ENCODE results near the gene SOX9. TPM values are rescaled to one million over a fixed set of nuclear protein-coding genes. Genes with fewer than 3 reads are reported as not detected.

SOX9 gene
- total and polyA plus RNA-seq, 3 donors from 2014 or later, result 80.0 to 240 (median 166) TPM

DNA sequence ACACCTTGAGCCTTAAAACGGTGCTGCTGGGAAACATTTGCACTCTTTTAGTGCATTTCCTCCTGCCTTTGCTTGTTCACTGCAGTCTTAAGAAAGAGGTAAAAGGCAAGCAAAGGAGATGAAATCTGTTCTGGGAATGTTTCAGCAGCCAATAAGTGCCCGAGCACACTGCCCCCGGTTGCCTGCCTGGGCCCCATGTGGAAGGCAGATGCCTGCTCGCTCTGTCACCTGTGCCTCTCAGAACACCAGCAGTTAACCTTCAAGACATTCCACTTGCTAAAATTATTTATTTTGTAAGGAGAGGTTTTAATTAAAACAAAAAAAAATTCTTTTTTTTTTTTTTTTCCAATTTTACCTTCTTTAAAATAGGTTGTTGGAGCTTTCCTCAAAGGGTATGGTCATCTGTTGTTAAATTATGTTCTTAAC is 4.4 kb downstream of the SOX9 start:
- H3K36me3 ChIP-seq (ENCODE audit: low read depth, missing control alignments), result no peaks in the 10 kb centered on the region
- H3K27ac ChIP-seq, result peak overlapping the region in 1 of 2 donors; percentile 31
- peak overlapping the region in 1 of 2 donors; percentile 81 for H3K4me3 ChIP-seq
- 59 to 68% methylated on average over 4 of the region's 4 CpGs for WGBS, 2 donors
- DNase-seq, result no peak
- H3K27me3 ChIP-seq, result no peaks in the 10 kb centered on the region
- H3K4me1 ChIP-seq, result no peaks in the 10 kb centered on the region
- intact Hi-C loops (cut with DNase I; ENCODE audit: low total_unique reads), result no loop called here
- no peak for TF ChIP-seq POLR2A (IDR thresholded peaks at IDR 0.05)
- TF ChIP-seq CTCF (IDR thresholded peaks at IDR 0.05), result no peak
- H3K9me3 ChIP-seq, result no peaks in the 10 kb centered on the region

DNA sequence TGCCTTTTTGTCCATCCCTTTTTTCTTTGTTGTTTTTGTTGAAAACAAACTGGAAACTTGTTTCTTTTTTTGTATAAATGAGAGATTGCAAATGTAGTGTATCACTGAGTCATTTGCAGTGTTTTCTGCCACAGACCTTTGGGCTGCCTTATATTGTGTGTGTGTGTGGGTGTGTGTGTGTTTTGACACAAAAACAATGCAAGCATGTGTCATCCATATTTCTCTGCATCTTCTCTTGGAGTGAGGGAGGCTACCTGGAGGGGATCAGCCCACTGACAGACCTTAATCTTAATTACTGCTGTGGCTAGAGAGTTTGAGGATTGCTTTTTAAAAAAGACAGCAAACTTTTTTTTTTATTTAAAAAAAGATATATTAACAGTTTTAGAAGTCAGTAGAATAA is 4.9 kb downstream of the SOX9 start:
- no peak for DNase-seq
- intact Hi-C loops (cut with DNase I; ENCODE audit: low total_unique reads), result no loop called here
- no peaks in the 10 kb centered on the region for H3K36me3 ChIP-seq (ENCODE audit: low read depth, missing control alignments)

GRCh38 chr17:72126575-72127486 is 6.0 kb downstream of the SOX9 start:
- DNase-seq, result no peak
- Histone ChIP-seq H3K36me3 (ENCODE audit: low read depth, missing control alignments) (no peaks in the 10 kb centered on the region), H3K4me1 (no peaks in the 10 kb centered on the region), H3K27ac (peak overlapping the region; percentile 3 to 41), H3K9me3 (no peaks in the 10 kb centered on the region), H3K27me3 (no peaks in the 10 kb centered on the region), H3K4me3 (no peak overlapping the region)
- TF ChIP-seq CTCF (IDR thresholded peaks at IDR 0.05) (no peak), POLR2A (IDR thresholded peaks at IDR 0.05) (no peak)
- intact Hi-C loops (cut with DNase I; ENCODE audit: low total_unique reads), result no loop called here
- 63 to 75% methylated on average over 8 of the region's 8 CpGs for WGBS, 2 donors

More for the DNA sequence above, 4.9 kb downstream of the SOX9 start:
- Histone ChIP-seq H3K27ac (no peak overlapping the region), H3K9me3 (no peaks in the 10 kb centered on the region), H3K4me3 (no peak overlapping the region), H3K4me1 (no peaks in the 10 kb centered on the region), H3K27me3 (no peaks in the 10 kb centered on the region)
- TF ChIP-seq CTCF (IDR thresholded peaks at IDR 0.05), result no peak
- no peak for TF ChIP-seq POLR2A (IDR thresholded peaks at IDR 0.05)

- no peak overlapping the region for H3K4me3 ChIP-seq
- TF ChIP-seq POLR2A (IDR thresholded peaks at IDR 0.05) (no peak), CTCF (IDR thresholded peaks at IDR 0.05) (no peak)
- no peaks in the 10 kb centered on the region for H3K9me3 ChIP-seq
- no peaks in the 10 kb centered on the region for H3K27me3 ChIP-seq
- no peak overlapping the region for H3K27ac ChIP-seq
- 71 to 88% methylated on average over 3 of the region's 3 CpGs for WGBS, 2 donors
- no peak for DNase-seq
- intact Hi-C loops (cut with DNase I; ENCODE audit: low total_unique reads), result no loop called here
- H3K4me1 ChIP-seq, result no peaks in the 10 kb centered on the region
- H3K36me3 ChIP-seq (ENCODE audit: low read depth, missing control alignments), result no peaks in the 10 kb centered on the region
Measured at GRCh38 chr17:72128039-72128438, 7.2 kb downstream of the SOX9 start.

Data from testis (tissue), 3 donors.